GM18526 (cell line): Measurements from ENCODE around the gene APMAP.

Source experiments
- POLR2A ChIP-seq: IDR thresholded peaks from 3 replicates; pipeline ENCODE4 v1.6.1; 2011; ENCODE audit not compliant: insufficient read length; ENCODE audit errors: extremely low read depth

The APMAP gene

DNA sequence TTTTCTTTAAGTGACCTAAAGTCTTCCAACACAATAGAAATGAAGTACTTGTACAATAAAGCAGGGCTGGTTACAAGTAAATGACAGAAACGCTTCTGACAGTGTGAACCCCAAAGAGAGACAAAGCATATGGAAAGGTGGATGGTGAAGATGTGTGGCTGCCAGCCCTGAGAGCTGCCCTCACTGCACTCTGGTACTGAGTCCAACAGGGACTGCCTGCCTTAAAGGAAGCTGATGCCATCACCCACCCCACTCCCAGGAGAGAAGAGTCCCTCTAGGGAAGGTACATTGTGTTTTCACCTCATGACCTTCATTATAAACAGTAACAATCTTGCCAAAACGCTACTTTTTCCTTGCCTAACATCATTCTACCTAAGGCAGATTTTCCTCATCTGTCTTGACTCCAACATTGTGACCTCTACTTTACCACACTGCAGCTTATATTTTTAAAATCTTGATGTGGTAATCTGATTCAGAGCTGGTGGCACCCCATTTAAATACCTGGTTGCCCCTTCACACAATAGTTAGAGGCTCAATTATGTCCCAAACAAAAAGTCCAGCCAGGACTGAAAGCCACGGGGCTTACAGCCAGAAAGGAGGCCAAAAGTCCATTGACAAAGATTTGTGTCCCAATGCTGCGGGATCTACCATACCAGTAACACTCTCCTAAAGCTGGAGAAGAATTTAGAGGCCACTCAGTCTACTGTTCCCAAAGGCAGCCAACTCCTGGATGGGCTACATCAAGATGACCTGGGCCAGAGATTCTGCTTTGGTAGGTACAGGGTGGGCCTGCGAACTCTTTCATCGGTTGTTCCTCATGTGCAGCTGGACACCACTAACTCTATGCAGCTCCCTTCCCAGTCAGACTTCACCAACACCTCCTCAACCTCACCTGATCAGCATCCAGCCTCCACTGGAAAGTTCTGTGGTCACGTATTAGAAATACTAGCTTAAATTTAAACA, 4.4 kb downstream of the APMAP start:
- TF ChIP-seq POLR2A = no peak

DNA sequence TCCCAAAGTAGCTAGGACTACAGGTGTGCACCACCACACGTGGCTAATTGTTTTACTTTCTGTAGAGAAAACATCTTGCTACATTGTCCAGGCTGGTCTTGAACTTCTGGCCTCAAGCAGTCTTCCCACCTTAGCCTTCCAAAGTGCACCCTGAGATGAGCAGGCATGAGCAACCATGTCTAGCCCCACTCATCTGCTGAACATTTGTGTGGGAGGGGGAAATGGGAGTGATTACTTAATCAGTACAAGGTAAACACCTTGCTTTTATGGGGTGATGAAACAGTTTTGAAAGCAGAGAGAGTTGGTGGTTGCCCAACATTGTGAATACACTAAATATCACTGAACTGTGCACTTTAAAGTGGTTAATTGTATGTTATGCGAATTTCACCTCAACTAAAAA, 5.3 kb downstream of the APMAP start:
- TF ChIP-seq POLR2A = no peak

GRCh38 chr20:24986436-24987015, 6.0 kb downstream of the APMAP start:
- no peak for TF ChIP-seq POLR2A

DNA sequence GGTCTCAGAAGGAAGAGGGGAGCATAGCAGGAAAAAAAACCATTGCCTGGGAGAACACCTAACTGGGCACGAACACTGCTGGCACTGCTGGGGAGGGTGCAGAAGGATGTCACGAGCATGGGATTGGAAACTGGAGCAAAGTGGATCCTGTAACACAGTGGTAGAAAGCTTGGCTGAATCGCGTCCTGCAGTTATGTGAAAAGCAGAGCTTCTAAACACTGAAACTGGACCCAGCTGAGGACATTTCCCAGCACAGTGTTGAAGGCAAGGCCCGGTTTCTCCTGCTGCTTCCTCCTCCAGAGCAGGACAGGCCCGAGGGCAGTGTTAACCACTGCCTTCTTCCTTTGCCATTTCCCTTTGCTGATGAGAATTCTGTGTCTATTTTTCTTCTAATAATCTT, 6.7 kb downstream of the APMAP start:
- TF ChIP-seq POLR2A = no peak

DNA sequence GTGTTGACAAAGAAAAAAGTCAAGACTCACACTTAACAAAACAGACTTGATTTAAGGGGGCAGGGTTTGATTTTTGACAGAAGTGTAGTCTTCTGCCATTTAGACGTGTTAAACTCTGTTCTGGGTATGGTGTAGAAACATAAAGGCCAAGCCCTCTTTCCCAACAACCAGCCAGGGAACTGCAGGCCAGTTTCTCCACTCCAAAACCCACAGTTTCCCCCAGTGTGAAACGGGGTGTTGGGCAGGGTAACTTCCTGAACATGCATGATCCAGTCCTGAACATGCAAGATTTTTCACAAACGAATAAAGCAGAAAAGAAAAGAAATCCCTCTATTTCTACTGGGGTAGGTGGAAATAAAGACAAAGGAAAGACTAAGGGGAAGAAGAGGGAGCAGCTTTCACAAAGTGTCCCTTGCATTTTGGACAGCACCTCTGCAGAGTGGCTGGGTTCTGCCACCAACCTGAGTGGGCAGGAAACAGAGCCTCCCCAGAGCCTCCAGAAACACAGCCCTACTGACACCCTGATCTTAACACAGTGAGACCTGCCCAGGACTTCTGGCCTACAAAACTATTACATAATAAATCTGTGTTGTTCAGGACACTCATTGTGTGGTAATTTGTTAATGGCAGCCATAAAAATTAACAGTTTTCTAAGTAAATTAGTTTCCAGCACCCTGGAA, 7.5 kb downstream of the APMAP start:
- no peak for TF ChIP-seq POLR2A

DNA sequence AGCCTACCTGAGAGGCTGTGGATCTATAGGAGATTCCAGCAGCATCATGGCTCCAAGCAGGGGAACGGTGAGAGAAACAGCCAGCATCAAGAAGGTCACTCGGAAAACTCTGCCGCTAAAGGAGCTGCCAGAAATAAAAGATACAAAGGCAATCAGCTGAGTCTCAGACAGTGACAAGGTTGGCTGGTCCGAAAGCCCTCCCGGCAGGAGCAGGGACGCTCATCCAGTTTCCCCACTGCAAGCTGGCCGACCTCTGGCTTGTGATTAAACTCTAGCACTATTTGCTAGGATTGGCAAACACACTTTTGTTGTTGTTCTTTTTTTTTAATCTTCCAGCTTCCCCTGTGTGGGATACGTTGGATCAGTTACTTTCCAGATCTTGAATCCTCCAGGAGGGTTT, 8.7 kb downstream of the APMAP start:
- no peak for TF ChIP-seq POLR2A

- TF ChIP-seq POLR2A = no peak
These were observed 10.8 kb downstream of the APMAP start for GRCh38 chr20:24981790-24982189.

GRCh38 chr20:24981282-24981681, 11.3 kb downstream of the APMAP start:
- no peak for TF ChIP-seq POLR2A

DNA sequence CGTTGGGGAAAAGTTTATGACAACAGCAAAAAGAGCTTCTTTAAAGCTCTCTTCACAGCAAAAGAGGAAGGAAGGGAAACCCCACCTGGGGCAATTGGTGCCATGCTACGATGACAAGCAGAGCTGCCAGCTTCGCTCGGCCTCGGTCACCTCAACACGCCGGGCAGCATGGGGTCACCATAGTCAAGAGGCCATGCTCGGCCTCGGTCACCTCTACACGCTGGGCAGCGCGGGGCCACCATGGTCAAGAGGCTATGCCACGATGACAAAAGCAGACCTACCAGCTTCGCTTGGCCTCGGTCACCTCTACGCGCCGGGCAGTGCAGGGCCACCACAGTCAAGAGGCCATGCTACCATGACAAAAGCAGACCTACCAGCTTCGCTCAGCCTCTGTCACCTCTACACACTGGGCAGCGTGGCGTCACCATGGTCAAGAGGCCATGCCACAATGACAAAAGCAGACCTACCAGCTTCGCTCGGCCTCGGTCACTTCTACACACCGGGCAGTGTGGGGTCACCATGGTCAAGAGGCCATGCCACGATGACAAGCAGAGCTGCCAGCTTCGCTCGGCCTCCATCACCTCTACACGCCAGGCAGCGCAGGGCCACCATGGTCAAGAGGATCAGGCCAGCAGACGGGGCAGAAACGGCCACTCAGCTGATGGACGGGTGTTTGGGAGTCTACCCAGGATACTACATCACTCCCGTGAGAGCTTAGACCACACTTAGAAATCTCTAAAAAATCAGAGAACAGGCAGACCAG, 12.1 kb downstream of the APMAP start:
- TF ChIP-seq POLR2A = no peak

GRCh38 chr20:24979036-24979960, 13.3 kb downstream of the APMAP start:
- no peak for TF ChIP-seq POLR2A

GRCh38 chr20:24978513-24978912, 14.0 kb downstream of the APMAP start:
- no peak for TF ChIP-seq POLR2A

- TF ChIP-seq POLR2A = no peak
These were observed 14.8 kb downstream of the APMAP start for GRCh38 chr20:24977797-24978196.

DNA sequence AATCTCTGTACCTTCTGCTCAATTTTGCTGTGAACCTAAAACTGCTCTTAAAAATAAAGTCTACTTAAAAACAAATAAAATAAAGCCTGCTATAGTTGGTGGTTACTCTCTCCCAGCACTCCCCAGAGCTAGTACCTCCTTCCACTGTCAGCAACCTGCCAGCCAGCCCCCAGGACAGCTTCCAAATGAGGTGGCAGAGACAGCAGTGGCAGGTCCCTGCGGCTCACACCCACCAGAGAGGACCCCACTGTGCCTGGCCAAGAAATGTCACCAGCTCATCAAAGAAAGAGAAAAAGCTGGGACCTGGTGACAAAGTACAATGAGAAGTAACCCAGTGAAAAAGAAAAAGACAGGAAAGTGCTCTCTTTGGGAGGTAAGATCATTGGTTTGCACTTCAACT, 15.2 kb downstream of the APMAP start:
- TF ChIP-seq POLR2A = no peak

DNA sequence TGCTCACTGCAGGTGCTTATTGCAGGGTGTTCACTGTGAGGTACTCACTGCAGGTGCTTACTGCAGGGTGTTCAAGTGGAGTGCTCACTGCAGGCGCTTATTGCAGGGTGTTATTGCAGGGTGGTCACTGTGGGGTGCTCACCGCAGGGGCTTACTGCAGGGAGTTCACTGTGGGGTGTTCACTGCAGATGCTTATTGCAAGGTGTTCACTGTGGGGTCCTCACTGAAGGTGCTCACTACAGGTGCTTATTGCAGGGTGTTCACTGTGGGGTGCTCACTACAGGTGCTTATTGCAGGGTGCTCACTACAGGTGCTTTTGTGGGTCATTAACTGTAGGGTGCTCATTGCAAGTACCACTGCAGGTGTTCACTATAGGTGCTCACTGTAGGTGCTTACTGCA, 20.2 kb downstream of the APMAP start:
- no peak for TF ChIP-seq POLR2A
